Measurements from ENCODE around the gene PTPRR. TPM values are rescaled to one million over a fixed set of nuclear protein-coding genes. Genes with fewer than 3 reads are reported as not detected.
A peak's percentile ranks its signal among the peaks of the same experiment; 100 is the strongest.

PTPRR gene
- total RNA-seq, 1 donor from 2014 or later: not detected

DNA sequence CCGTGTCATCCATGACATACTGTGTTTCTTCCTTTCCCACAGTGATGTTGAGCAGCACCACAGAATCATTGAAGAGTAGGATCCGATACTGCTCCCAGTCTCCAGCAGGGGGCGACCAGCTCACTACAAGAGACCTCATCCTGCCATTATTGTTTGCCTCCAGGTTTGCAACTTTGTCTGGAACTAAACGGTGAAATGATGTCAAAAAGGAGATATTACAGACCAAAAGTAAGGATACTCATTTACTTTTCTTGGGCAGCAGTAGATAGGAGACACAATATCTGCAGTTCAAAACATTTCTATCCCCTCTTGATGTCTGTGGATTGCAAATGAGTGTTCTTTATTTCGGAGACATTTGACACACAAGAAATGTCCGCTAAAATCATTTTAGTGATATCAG is 330.5 kb downstream of the PTPRR start:
- DNase-seq: peak; percentile 93

Other genes starting within 250 kb of the PTPRR start
- 0.23 TPM in 1 of 2 replicates, not detected in the other for gene TSPAN8, start 237.3 kb upstream of the PTPRR start, total RNA-seq